ENCODE data around the gene GNA12.

DNA sequence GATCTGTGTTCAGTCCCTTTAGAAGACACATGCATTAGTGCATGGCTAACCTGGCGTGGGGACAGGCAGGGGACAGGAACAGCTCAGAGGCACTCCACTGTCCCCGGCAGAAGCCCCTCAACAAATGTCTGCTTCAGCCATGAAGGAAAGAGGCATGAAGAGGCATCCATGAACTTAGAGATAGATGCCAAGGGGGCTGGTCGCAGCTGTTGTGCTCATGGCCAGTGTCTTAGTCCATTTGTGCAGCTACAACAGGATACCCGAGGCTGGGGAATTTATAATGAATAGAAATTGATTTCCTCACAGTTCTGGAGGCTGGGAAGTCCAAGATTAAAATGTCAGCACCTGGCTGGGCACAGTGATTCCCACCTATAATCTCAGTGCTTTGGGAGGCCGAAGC lies 14.5 kb upstream of the GNA12 start:
- TF ChIP-seq, protein P1, sequence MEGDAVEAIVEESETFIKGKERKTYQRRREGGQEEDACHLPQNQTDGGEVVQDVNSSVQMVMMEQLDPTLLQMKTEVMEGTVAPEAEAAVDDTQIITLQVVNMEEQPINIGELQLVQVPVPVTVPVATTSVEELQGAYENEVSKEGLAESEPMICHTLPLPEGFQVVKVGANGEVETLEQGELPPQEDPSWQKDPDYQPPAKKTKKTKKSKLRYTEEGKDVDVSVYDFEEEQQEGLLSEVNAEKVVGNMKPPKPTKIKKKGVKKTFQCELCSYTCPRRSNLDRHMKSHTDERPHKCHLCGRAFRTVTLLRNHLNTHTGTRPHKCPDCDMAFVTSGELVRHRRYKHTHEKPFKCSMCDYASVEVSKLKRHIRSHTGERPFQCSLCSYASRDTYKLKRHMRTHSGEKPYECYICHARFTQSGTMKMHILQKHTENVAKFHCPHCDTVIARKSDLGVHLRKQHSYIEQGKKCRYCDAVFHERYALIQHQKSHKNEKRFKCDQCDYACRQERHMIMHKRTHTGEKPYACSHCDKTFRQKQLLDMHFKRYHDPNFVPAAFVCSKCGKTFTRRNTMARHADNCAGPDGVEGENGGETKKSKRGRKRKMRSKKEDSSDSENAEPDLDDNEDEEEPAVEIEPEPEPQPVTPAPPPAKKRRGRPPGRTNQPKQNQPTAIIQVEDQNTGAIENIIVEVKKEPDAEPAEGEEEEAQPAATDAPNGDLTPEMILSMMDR (IDR thresholded peaks at IDR 0.05), result no peak
- TF ChIP-seq POLR2A (IDR thresholded peaks at IDR 0.05), result no peak
